Measurements from ENCODE around the gene AMD1.
"Not testable (repeated sequence)": the region's sequence is repeated elsewhere in the genome, so short reads cannot be mapped to it uniquely, and the experiment has no call there.

AMD1 gene

GRCh38 chr6:110873981-110874879 lies at the start of gene AMD1:
Gene AMD1, plus strand, starts transcription at chr6:110874785. Its CDS starts 321 bp downstream, at chr6:110875106.
- peak; percentile 93 for DNase-seq (ENCODE audit: low read depth)

DNA sequence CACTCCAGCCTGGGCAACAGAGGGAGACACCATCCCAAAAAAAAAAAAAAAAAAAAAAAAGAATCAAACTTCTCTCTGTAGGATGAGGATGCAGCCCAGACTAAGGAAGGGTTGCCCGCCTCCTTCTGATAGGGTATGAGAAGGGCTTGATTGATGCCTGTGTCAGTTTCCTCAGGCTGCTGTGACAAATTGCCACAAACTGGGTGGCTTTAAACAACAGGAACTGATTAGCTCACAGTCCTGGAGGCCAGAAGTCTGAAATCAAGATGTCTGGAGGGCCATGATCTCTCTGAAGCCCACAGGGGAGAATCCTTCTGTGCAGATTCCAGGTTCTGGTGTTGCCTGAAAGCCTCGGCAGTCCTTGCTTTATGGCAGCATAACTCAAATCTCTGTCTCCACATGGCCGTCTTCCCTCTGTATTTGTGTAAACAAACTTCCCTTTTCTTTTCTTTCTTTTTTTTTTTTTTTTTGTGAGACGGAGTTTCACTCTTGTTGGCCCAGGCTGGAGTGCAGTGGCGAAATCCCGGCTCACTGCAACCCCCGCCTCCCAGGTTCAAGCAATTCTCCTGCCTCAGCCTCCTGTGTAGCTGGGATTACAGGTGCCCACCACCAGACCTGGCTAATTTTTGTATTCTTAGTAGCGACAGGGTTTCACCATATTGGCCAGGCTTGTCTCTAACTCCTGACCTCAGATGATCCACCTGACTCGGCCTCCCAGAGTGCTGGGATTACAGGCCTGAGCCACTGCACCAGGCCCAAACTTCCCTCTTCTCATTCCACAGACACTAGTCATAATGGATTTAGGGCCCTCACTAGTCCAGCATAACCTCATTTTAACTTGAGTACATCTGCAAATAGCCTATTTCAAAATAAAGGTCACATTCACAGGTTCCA lies 48.1 kb upstream of the AMD1 start:
- DNase-seq (ENCODE audit: low read depth) = no peak

DNA sequence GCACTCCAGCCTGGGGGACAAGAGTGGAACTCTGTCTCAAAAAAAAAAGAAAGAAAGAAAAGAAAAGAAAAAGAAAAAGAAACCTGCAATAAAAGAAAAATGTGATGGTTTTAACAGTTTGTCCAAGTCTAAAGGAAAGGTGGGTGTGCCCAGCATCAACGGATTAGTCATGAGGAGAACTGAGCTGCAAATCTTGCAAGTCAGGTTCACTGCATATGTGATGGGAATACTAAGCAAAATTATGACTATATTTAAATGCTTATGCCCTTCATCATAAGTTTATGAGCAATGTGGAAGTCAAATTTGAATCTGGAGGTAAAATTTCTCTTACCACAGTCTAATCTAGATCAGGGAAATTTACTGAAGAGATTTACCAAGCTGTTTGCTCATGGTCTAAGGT lies 46.2 kb upstream of the AMD1 start:
- no peak for DNase-seq (ENCODE audit: low read depth)

- DNase-seq (ENCODE audit: low read depth) = no peak
Measured at GRCh38 chr6:110831405-110831804, 43.2 kb upstream of the AMD1 start.

GRCh38 chr6:110833831-110834230 lies 40.8 kb upstream of the AMD1 start:
- no peak for DNase-seq (ENCODE audit: low read depth)

DNA sequence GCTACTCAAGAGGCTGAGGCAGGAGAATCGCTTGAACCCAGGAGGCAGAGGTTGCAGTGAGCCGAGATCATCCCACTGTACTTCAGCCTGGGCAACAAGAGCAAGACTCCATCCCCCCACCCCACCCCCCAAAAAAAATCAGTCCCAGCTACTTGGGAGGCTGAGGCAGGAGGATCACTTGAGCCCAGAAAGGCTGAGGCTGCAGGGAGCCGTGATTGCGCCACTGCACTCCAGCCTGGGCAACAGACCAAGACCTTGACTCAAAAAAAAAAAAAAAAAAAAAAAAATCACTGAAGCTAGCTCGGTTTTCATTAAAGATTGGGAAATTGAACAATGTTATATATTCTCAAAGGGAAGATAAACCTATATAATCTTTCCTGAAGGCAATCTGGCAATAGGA lies 38.8 kb upstream of the AMD1 start:
- not testable (repeated sequence) for DNase-seq (ENCODE audit: low read depth)

- no peak for DNase-seq (ENCODE audit: low read depth)
Measured at GRCh38 chr6:110841266-110841665, 33.3 kb upstream of the AMD1 start.

GRCh38 chr6:110849781-110850180 lies 24.8 kb upstream of the AMD1 start:
- no peak for DNase-seq (ENCODE audit: low read depth)

- no peak for DNase-seq (ENCODE audit: low read depth)
Measured at GRCh38 chr6:110852773-110853172, 21.8 kb upstream of the AMD1 start.

DNA sequence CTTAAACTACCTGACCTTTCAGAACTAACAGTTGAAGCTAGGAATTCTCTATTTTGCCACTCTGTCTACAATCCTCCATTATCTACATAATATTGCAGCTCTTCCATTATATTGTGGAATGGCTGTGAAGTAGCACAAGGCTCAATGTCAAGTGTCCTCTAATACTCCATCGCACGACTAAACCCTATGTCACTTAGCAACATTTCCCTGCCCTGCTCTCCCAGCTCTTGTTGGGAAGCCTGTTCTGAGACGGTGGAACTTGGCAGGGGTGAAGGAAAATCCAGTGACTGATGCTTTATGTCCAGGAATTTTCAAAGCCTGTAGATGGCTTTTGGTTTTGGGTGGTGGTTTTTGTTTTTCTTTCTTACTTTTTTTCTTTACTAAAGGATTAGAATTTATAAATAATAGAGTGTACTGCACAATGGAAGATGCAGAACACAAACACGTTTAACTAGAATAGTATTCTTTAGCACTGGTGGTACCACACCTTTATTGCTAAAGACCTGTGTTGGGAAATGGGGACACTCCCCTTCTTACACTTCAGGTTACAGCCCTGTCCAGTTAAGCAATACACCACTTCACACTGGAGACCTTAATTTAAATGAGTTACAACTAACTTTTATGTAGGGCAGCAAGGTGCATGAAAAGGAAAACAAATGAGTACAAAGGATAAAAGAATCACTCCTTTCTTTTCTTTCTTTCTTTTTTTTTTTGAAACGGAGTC lies 20.7 kb upstream of the AMD1 start:
- no peak for DNase-seq (ENCODE audit: low read depth)

DNA sequence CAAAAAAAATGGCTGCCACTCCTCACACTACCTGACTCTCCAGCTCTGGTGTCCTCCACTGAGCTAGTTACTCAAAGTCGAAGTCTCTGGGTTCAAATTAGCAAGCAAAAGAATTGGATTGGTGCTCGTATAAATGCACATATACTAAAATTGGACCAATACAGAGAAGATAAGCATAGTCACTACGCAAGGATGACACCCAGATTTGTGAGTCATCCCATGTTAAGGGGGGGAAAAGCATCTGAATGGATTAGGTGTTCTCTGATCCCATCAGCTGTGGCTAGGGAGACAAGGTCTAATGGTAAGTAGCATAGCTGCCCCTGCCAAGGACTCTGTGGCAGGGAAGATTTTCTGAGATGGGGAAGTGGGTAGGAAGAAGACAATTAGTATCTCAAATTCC lies 18.3 kb upstream of the AMD1 start:
- DNase-seq (ENCODE audit: low read depth) = no peak

GRCh38 chr6:110858016-110858415 lies 16.6 kb upstream of the AMD1 start:
- DNase-seq (ENCODE audit: low read depth) = no peak

DNA sequence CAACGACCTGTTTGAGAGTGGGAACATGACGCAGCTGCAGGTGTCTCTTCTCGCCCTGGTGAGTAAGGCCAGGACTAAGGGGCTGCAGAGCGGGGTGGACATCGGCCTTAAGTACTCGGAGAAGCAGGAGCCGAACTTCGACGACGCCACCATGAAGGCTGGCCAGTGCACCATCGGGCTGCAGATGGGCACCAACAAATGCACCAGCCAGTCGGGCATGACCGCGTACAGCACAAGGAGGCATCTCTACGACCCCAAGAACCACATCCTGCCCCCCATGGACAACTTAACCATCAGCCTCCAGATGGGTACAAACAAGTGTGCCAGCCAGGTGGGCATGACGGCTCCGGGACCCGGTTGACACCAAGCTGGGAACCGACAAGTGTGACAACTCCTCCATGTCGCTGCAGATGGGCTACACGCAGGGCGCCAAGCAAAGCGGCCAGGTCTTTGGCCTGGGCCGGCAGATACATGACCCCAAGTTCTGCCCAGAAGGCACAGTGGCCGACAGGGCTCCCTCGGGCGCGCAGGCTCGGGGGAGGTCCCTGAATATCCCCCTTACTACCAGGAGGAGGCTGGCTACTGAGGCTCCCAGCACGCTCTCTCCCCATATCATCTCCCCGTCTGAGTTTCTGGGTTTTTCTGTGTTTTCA lies 15.9 kb upstream of the AMD1 start:
- DNase-seq (ENCODE audit: low read depth) = no peak

DNA sequence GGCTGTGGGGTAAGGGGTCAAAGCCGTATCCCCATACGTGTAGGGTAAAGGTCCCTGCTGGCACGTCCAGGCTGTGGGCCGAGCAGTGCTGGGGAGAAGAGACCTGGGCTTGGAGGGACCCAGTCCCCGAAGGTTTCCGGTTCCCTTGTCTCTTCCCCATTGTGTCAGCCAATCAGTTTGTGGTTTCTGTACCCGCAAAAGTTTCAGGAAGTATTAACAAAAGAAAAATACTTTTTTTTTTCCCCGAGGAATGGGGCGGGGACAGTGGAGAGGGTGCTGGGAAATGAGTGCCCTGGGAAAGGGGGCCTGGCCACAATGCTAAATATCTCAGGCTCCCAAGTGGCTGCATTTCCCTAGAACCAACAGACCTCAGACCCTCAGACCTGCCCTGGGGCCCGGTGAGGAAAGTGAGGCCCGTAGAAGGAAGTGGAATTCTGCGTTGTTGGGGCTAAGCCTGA lies 15.2 kb upstream of the AMD1 start:
- DNase-seq (ENCODE audit: low read depth) = no peak

GRCh38 chr6:110864824-110865223 lies 9.8 kb upstream of the AMD1 start:
- no peak for DNase-seq (ENCODE audit: low read depth)

DNA sequence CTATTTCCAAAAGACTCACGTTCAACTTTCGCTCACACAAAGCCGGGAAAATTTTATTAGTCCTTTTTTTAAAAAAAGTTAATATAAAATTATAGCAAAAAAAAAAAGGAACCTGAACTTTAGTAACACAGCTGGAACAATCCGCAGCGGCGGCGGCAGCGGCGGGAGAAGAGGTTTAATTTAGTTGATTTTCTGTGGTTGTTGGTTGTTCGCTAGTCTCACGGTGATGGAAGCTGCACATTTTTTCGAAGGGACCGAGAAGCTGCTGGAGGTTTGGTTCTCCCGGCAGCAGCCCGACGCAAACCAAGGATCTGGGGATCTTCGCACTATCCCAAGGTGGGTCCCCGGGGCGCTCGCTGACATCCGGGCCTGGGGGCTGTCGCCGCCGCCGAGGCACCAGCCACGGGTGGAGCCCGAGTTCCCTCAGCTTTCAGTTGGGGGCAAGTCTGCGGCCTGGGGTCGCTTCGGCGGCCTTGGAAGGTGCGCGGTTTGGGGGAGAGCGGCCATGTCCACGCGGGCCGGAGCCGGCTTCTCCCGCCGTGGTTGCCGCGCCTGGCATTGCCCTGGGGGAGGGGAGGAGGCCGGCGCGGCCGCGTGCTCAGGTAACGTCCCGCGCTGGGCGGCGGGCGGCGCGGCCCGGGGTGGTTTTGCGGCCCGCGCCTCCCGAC lies 429 bp downstream of the AMD1 start:
- DNase-seq (ENCODE audit: low read depth) = peak; percentile 19

GRCh38 chr6:110875548-110876169 lies 1.1 kb downstream of the AMD1 start:
- peak; percentile 58 for DNase-seq (ENCODE audit: low read depth)

- DNase-seq (ENCODE audit: low read depth) = peak; percentile 26
Measured at GRCh38 chr6:110876170-110876773, 1.7 kb downstream of the AMD1 start.

DNA sequence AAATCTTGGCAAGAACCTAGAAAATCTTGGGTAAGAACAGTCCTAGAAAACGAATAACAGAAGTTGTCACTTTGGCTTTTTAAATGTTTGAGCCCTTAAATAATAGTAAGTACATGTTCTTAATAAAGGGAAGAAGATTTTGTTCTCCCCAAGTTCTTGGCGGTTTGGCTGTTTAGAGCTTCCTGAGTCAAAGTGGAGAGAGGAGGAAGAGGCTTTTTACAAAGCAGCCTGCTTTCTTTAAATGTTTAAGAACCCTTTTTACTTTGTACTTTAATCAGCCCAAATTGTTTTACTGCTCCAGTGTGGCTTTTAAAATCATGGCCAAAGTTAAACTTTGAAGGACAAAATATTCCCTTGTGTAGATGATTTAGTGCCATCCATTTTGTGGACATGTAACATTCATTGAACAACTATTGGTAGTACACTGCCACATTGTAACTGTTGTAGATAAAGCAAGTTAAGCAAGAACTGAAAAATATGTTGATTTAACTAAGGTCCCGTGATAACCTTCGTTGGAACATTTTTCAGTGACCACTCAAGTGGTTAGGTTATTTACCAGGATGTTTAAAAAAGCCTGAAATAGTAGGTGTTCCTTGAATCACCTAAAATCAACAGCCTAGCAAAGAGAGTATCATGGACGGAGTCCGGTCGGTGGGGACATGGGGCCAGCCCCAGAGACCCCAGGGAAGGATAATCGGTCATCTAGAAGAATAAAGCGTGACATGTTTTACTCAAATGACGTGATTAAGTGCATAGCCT lies 2.4 kb downstream of the AMD1 start:
- no peak for DNase-seq (ENCODE audit: low read depth)

Measured in activated gamma-delta T cell treated with anti-CD3 and anti-CD28 coated beads, Interleukin-2, amount 50 U/mL, for 16 hours (primary cell).